ENCODE data around the gene NOL6. TPM values are rescaled to one million over a fixed set of nuclear protein-coding genes. Genes with fewer than 3 reads are reported as not detected.

Gene NOL6
- polyA plus RNA-seq, 1 donor from 2014 or later, result 15.5 TPM

- Histone ChIP-seq H2AFZ (ENCODE audit: low read depth, low read length) (no peak overlapping the region), H3F3A (ENCODE audit: insufficient read depth, low read length, poor library complexity, severe bottlenecking) (no peaks in the 10 kb centered on the region), H3K4me2 (ENCODE audit: low read length) (no peak overlapping the region), H3K9me2 (ENCODE audit: insufficient read depth, low read length) (no peaks in the 10 kb centered on the region), H3K36me3 (ENCODE audit: insufficient read depth, low read length) (no peaks in the 10 kb centered on the region), H3K4me3 (ENCODE audit: low read length) (no peak overlapping the region), H4K20me1 (ENCODE audit: insufficient read depth) (no peaks in the 10 kb centered on the region), H3K27ac (ENCODE audit: low read length) (no peak overlapping the region), H3K9ac (ENCODE audit: low read length) (no peak overlapping the region), H3K27me3 (ENCODE audit: insufficient read depth, low read depth, low read length) (no peaks in the 10 kb centered on the region), H3K9me3 (ENCODE audit: low read length) (no peaks in the 10 kb centered on the region), H3K79me2 (replicated peaks; ENCODE audit: insufficient read depth, low read length) (peaks cover 10% of the 10 kb centered on the region)
- TF ChIP-seq RAD21 (conservative IDR thresholded peaks at IDR 0.05), result no peak
- TF ChIP-seq, protein P1, sequence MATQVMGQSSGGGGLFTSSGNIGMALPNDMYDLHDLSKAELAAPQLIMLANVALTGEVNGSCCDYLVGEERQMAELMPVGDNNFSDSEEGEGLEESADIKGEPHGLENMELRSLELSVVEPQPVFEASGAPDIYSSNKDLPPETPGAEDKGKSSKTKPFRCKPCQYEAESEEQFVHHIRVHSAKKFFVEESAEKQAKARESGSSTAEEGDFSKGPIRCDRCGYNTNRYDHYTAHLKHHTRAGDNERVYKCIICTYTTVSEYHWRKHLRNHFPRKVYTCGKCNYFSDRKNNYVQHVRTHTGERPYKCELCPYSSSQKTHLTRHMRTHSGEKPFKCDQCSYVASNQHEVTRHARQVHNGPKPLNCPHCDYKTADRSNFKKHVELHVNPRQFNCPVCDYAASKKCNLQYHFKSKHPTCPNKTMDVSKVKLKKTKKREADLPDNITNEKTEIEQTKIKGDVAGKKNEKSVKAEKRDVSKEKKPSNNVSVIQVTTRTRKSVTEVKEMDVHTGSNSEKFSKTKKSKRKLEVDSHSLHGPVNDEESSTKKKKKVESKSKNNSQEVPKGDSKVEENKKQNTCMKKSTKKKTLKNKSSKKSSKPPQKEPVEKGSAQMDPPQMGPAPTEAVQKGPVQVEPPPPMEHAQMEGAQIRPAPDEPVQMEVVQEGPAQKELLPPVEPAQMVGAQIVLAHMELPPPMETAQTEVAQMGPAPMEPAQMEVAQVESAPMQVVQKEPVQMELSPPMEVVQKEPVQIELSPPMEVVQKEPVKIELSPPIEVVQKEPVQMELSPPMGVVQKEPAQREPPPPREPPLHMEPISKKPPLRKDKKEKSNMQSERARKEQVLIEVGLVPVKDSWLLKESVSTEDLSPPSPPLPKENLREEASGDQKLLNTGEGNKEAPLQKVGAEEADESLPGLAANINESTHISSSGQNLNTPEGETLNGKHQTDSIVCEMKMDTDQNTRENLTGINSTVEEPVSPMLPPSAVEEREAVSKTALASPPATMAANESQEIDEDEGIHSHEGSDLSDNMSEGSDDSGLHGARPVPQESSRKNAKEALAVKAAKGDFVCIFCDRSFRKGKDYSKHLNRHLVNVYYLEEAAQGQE (IDR thresholded peaks at IDR 0.05; ENCODE audit: borderline replicate concordance), result no peak
- TF ChIP-seq MXI1 (conservative IDR thresholded peaks at IDR 0.05; ENCODE audit: poor library complexity, severe bottlenecking), result no peak
- no peak for TF ChIP-seq EP300 (conservative IDR thresholded peaks at IDR 0.05; ENCODE audit: poor library complexity, severe bottlenecking)
- no peak for TF ChIP-seq SMC3 (conservative IDR thresholded peaks at IDR 0.05; ENCODE audit: poor library complexity)
- no peak for TF ChIP-seq TAF1 (IDR thresholded peaks at IDR 0.05; ENCODE audit: low read depth)
- no peak for TF ChIP-seq POLR2AphosphoS5 (IDR thresholded peaks at IDR 0.05)
- TF ChIP-seq EZH2 (IDR thresholded peaks at IDR 0.05; ENCODE audit: borderline replicate concordance, insufficient read depth, low read length, poor library complexity, severe bottlenecking), result no peak
- no peak for TF ChIP-seq CTCF (IDR thresholded peaks at IDR 0.05; ENCODE audit: poor library complexity, severe bottlenecking)
Observed at GRCh38 chr9:33471361-33471760, 2.4 kb downstream of the NOL6 start.

DNA sequence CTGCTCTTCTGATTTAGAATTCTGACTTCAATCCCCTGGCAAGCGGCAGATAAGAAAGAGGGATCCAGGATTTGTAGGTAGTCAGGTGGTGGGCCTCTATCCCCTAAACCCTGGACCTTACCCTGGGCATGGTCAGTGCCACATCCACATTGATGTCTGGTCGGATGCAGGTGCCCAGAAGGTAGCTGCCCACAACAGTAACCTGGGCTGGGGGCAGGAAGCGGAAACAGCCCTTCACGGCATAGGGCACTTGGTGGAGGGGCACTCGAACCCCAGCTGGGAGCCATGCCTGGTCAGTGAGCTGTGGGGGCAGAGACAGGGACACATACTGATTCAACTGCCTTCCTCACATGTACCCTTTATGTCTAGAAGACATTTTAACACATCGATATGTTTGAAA is 3.8 kb downstream of the NOL6 start:
- Histone ChIP-seq H3K27ac (ENCODE audit: low read length) (no peak overlapping the region), H2AFZ (ENCODE audit: low read depth, low read length) (no peak overlapping the region), H4K20me1 (ENCODE audit: insufficient read depth) (no peaks in the 10 kb centered on the region), H3K9me2 (ENCODE audit: insufficient read depth, low read length) (no peaks in the 10 kb centered on the region), H3K27me3 (ENCODE audit: insufficient read depth, low read depth, low read length) (no peaks in the 10 kb centered on the region), H3K36me3 (ENCODE audit: insufficient read depth, low read length) (no peaks in the 10 kb centered on the region), H3K9me3 (ENCODE audit: low read length) (no peaks in the 10 kb centered on the region), H3K4me3 (ENCODE audit: low read length) (no peak overlapping the region), H3K79me2 (replicated peaks; ENCODE audit: insufficient read depth, low read length) (peaks cover 10% of the 10 kb centered on the region), H3K9ac (ENCODE audit: low read length) (no peak overlapping the region), H3F3A (ENCODE audit: insufficient read depth, low read length, poor library complexity, severe bottlenecking) (no peaks in the 10 kb centered on the region), H3K4me2 (ENCODE audit: low read length) (no peak overlapping the region)
- TF ChIP-seq, protein P1 (IDR thresholded peaks at IDR 0.05; ENCODE audit: borderline replicate concordance), result no peak
- TF ChIP-seq EZH2 (IDR thresholded peaks at IDR 0.05; ENCODE audit: borderline replicate concordance, insufficient read depth, low read length, poor library complexity, severe bottlenecking) (no peak), POLR2AphosphoS5 (IDR thresholded peaks at IDR 0.05) (no peak), EP300 (conservative IDR thresholded peaks at IDR 0.05; ENCODE audit: poor library complexity, severe bottlenecking) (no peak), SMC3 (conservative IDR thresholded peaks at IDR 0.05; ENCODE audit: poor library complexity) (no peak), MXI1 (conservative IDR thresholded peaks at IDR 0.05; ENCODE audit: poor library complexity, severe bottlenecking) (no peak), TAF1 (IDR thresholded peaks at IDR 0.05; ENCODE audit: low read depth) (no peak), RAD21 (conservative IDR thresholded peaks at IDR 0.05) (no peak), CTCF (IDR thresholded peaks at IDR 0.05; ENCODE audit: poor library complexity, severe bottlenecking) (no peak)
